NT2/D1 (cell line): ENCODE measurements around the gene ACTL10.
"Not testable (repeated sequence)": the region's sequence is repeated elsewhere in the genome, so short reads cannot be mapped to it uniquely, and the experiment has no call there.

Source experiments
- DNase-seq: peaks from one replicate; pipeline ENCODE4 v3.0.0-alpha.2; 2011; ENCODE audit warnings: low read depth, low spot score
- H3K27me3 ChIP-seq: 2 replicates; pipeline ENCODE4 v1.6.0; 2011; ENCODE audit warnings: mild to moderate bottlenecking; ENCODE audit not compliant: insufficient read length, insufficient read depth
- H3K36me3 ChIP-seq: 2 replicates; pipeline ENCODE4 v1.6.1; 2011; ENCODE audit warnings: mild to moderate bottlenecking, low read length, mixed read lengths; ENCODE audit not compliant: insufficient read depth, insufficient read length
- H3K4me1 ChIP-seq: 2 replicates; pipeline ENCODE4 v1.5.1; 2011; ENCODE audit not compliant: insufficient read depth, insufficient read length
- H3K4me3 ChIP-seq: 2 replicates; pipeline ENCODE4 v1.5.1; 2011; ENCODE audit warnings: low read depth; ENCODE audit not compliant: insufficient read length
- H3K9ac ChIP-seq: 2 replicates; pipeline ENCODE4 v1.6.0; 2011; ENCODE audit warnings: low read depth; ENCODE audit not compliant: insufficient read length
- H3K9me3 ChIP-seq: 2 replicates; pipeline ENCODE4 v1.5.1; 2011; ENCODE audit warnings: mild to moderate bottlenecking, low read length; ENCODE audit not compliant: insufficient read depth
- SUZ12 ChIP-seq: IDR thresholded peaks from 2 replicates; pipeline ENCODE4 v1.6.1; 2011; ENCODE audit not compliant: insufficient read length, insufficient read depth; ENCODE audit errors: extremely low read depth
- YY1 ChIP-seq: IDR thresholded peaks from 2 replicates; pipeline ENCODE4 v1.6.1; 2011; ENCODE audit not compliant: insufficient read length, insufficient read depth
- ZNF274 ChIP-seq: IDR thresholded peaks from 2 replicates; pipeline ENCODE4 v1.6.1; 2011; ENCODE audit warnings: mild to moderate bottlenecking, low read depth, low read length

The ACTL10 gene

DNA sequence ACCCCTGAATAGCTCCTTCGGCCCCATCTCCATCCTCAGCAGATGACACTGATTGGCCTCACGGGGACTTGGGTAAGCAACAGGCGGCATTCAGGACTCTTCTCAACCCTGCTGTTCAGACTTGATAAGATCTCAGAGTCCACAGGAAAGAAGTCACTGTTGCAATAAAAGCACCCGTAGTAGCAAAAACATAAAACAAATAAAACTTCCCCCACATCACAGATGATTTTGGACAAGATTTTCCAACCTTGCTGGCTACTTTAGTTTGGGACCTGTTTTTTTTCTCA is 21.7 kb upstream of the ACTL10 start:
- Histone ChIP-seq H3K36me3 (peaks cover 19% of the 10 kb centered on the region), H3K9ac (no peak overlapping the region), H3K4me3 (no peak overlapping the region), H3K27me3 (no peaks in the 10 kb centered on the region), H3K4me1 (peaks cover 4% of the 10 kb centered on the region), H3K9me3 (no peaks in the 10 kb centered on the region)
- TF ChIP-seq ZNF274 = no peak
- no peak for DNase-seq

- no peaks in the 10 kb centered on the region for H3K27me3 ChIP-seq
- TF ChIP-seq YY1 (no peak), SUZ12 (no peak), ZNF274 (no peak)
- H3K9ac ChIP-seq = no peak overlapping the region
- peaks cover 19% of the 10 kb centered on the region for H3K36me3 ChIP-seq
- DNase-seq = no peak
- peaks cover 4% of the 10 kb centered on the region for H3K4me1 ChIP-seq
- no peak overlapping the region for H3K4me3 ChIP-seq
- no peaks in the 10 kb centered on the region for H3K9me3 ChIP-seq
Measured at GRCh38 chr20:33645396-33645795, 21.3 kb upstream of the ACTL10 start.

DNA sequence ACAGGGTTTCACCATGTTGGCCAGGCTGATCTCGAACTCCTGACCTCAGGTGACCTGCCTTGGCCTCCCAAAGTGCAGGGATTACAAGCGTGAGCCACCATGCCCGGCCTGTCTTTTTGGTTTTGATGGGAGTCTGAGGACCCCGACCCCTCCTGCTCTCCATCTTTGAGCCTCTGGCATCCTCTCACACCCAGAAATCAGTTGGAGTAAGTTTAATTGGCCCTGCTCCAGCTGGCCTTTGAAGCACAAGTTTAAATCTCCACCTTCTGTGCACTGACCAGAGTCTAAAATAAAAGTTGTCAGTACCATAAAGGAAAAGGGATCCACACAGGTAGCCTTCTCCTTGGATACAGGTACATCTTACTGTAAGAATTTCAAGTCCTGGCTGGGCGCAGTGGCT is 20.6 kb upstream of the ACTL10 start:
- Histone ChIP-seq H3K9me3 (no peaks in the 10 kb centered on the region), H3K9ac (no peak overlapping the region), H3K36me3 (peaks cover 17% of the 10 kb centered on the region), H3K4me1 (peaks cover 4% of the 10 kb centered on the region), H3K27me3 (no peaks in the 10 kb centered on the region), H3K4me3 (no peak overlapping the region)
- no peak for TF ChIP-seq SUZ12
- TF ChIP-seq ZNF274 = no peak
- TF ChIP-seq YY1 = no peak
- no peak for DNase-seq

DNA sequence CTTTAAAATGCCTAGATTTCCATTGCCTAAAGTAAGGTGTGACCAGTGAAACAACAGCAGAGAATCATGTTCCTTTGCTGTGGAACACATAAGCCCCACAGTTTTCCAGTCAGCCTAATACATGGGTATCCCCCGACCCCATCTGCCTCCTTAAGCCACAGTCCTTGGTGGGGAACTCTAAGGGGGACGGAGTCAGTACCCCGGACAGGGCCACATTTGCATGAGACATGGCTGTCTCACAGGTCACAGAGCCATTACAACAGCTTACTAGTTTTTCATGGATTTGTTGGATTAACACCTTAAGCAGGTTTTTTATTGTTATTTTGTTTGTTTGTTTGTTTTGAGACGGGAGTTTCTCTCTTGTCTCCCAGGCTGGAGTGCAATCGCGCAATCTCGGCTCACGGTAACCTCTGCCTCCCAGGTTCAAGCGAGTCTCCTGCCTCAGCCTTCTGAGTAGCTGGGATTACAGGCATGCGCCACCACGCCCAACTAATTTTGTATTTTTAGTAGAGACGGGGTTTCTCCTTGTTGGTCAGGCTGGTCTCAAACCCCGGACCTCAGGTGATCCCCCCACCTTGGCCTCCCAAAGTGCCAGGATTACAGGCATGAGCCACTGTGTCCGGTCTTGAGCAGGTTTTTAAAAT is 19.7 kb upstream of the ACTL10 start:
- DNase-seq, H3K27me3 ChIP-seq, H3K9ac ChIP-seq, H3K4me1 ChIP-seq, H3K4me3 ChIP-seq, H3K9me3 ChIP-seq: not testable (repeated sequence)
- H3K36me3 ChIP-seq = peaks cover 14% of the 10 kb centered on the region

DNA sequence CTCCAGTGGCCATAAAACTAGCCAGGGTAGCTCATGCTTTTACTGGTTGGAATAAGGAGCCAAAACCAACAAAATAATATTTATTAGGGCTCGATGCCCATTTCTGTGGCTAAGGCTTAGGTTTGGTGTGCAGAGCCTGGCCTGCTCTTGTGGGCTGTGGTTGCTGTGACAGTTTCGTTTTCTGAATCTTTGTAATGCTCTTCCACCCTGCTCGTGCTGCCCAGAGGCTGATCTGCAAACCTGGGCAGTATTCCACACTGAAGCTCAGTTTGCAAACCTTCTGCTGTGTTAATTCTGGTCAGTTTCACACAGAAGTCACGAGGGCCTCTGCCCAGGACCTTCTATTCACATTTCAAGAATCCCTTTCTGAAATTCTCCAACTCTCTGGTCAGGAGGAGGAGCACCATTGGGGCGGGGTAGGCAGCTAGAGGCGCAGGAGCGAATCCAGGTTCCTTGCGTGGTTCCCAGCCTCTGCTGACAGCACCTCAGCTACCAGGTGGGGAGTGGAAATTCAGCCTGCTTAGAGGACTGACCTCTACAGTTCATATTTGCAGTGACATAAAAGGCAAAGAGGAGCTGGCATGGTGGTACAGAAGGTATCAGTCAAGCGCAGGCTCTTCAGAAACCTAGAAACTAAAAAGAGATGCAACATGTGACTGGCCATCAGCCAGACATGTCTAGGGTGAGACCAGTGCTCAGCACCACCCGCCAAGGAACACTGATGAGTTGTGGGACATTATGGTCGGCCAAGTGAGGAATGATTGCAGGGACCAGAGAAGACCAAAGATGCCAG is 18.9 kb upstream of the ACTL10 start:
- peaks cover 4% of the 10 kb centered on the region for H3K4me1 ChIP-seq
- no peaks in the 10 kb centered on the region for H3K27me3 ChIP-seq
- no peak overlapping the region for H3K4me3 ChIP-seq
- no peak for DNase-seq
- H3K9ac ChIP-seq = no peak overlapping the region
- peaks cover 14% of the 10 kb centered on the region for H3K36me3 ChIP-seq
- H3K9me3 ChIP-seq = no peaks in the 10 kb centered on the region
- no peak for TF ChIP-seq ZNF274
- TF ChIP-seq YY1 = no peak
- no peak for TF ChIP-seq SUZ12

DNA sequence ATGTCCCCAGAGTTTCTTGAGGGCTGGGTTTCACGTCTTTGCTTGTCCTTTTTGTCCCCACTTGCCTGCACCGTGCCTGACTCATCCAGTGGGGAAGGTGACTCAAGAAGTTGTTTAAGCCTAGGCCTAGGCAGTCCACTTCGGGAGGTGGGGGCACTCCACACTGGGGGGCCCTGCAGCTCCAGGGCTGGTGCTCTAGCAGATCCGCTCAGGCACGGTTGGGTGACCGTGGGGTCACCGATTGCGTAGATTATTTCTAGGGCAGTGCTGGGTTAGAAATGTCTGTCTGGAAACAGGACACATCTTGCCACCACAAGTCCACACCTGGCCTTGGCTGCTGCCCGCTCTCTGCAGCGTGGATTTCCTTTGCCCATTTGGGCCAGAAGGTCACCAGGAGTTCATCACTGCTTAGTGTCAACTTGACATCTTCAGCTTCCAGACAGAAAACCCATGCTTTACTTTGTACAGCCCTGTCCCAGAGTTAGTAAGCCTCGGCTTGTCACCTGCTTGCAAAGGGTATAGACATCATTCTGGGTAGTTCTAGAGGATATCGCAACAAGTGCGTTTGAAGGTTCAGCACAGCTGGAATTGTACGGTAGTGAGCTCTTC is 18.2 kb upstream of the ACTL10 start:
- TF ChIP-seq ZNF274 (no peak), YY1 (no peak), SUZ12 (no peak)
- H3K4me1 ChIP-seq = peaks cover 7% of the 10 kb centered on the region

DNA sequence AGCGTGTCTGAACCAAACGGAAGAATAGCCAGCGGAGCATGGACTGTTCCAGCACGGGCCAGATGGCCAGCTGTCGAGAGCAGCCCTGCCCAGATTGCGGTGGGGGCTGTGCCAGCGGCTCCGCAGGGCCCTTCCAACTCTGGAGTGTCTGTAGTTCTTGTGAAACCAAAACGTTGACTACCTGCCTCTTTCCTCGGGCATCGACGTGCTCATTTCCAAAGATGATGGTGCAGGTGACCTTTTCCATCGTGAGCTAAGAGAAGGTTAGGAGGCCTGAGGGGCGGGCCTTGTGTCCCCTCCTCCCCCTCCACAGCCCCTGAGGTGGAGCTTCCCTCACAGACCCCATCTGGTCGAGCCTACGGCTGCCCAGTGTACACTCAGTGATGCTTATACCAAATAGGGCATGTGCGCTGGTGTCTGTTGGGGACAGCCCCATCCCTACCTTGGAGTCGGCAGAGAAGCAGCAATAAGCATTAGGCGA is 17.5 kb upstream of the ACTL10 start:
- peaks cover 7% of the 10 kb centered on the region for H3K4me1 ChIP-seq
- no peak overlapping the region for H3K9ac ChIP-seq
- no peaks in the 10 kb centered on the region for H3K9me3 ChIP-seq
- TF ChIP-seq ZNF274 (no peak), YY1 (no peak), SUZ12 (no peak)
- H3K36me3 ChIP-seq = peaks cover 14% of the 10 kb centered on the region
- H3K27me3 ChIP-seq = no peaks in the 10 kb centered on the region
- H3K4me3 ChIP-seq = no peak overlapping the region
- DNase-seq = no peak

More for the DNA sequence above, 18.2 kb upstream of the ACTL10 start:
- no peaks in the 10 kb centered on the region for H3K9me3 ChIP-seq
- H3K4me3 ChIP-seq = no peak overlapping the region
- DNase-seq = no peak
- H3K36me3 ChIP-seq = peaks cover 12% of the 10 kb centered on the region
- no peaks in the 10 kb centered on the region for H3K27me3 ChIP-seq
- H3K9ac ChIP-seq = no peak overlapping the region
